Muscle layer of duodenum (tissue), 2 donors: ENCODE measurements around the gene PGLYRP4.
"Not testable (repeated sequence)": the region's sequence is repeated elsewhere in the genome, so short reads cannot be mapped to it uniquely, and the experiment has no call there.

Experiments
- H3K27ac ChIP-seq: one replicate; pipeline ENCODE4 v1.7.0; 2013; ENCODE audit warnings: mild to moderate bottlenecking, low read length
- H3K27me3 ChIP-seq: one replicate; pipeline ENCODE4 v1.7.0; 2013; ENCODE audit warnings: low read depth, mild to moderate bottlenecking, control low read depth, low read length
- H3K36me3 ChIP-seq, 2 donors: one replicate each; pipeline ENCODE4 v1.7.0; 2013; ENCODE audit warnings: low read length in 2 of 2, control low read depth in 1 of 2, mild to moderate bottlenecking in 1 of 2; ENCODE audit not compliant: insufficient read depth in 2 of 2, control insufficient read depth in 1 of 2
- H3K4me1 ChIP-seq, 2 donors: one replicate each; pipeline ENCODE4 v1.7.0; 2013; ENCODE audit warnings: low read length in 2 of 2, mild to moderate bottlenecking in 2 of 2, control low read depth in 1 of 2, moderate library complexity in 1 of 2; ENCODE audit not compliant: insufficient read depth in 2 of 2, control insufficient read depth in 1 of 2
- H3K4me3 ChIP-seq, 2 donors: one replicate each; pipeline ENCODE4 v1.7.0; 2013; ENCODE audit warnings: low read length in 2 of 2, low read depth in 1 of 2, mild to moderate bottlenecking in 1 of 2
- H3K9me3 ChIP-seq, 2 donors: one replicate each; pipeline ENCODE4 v1.7.0; 2013; ENCODE audit warnings: low read length in 2 of 2, control low read depth in 1 of 2, mild to moderate bottlenecking in 1 of 2; ENCODE audit not compliant: control insufficient read depth in 1 of 2
- donor health status: healthy.

The PGLYRP4 gene

GRCh38 chr1:153316013-153316412 is 32.6 kb downstream of the PGLYRP4 start:
- H3K4me3 ChIP-seq, H3K9me3 ChIP-seq, H3K27me3 ChIP-seq, H3K27ac ChIP-seq, H3K36me3 ChIP-seq, H3K4me1 ChIP-seq: not testable (repeated sequence)

- not testable (repeated sequence) for H3K9me3 ChIP-seq, H3K27ac ChIP-seq, H3K4me3 ChIP-seq, H3K36me3 ChIP-seq, H3K4me1 ChIP-seq, H3K27me3 ChIP-seq
Measured at GRCh38 chr1:153314388-153314787, 34.3 kb downstream of the PGLYRP4 start.

- Histone ChIP-seq H3K4me3 (no peak overlapping the region), H3K9me3 (no peaks in the 10 kb centered on the region), H3K27me3 (no peaks in the 10 kb centered on the region), H3K27ac (no peak overlapping the region), H3K36me3 (no peaks in the 10 kb centered on the region), H3K4me1 (no peaks in the 10 kb centered on the region)
Measured at GRCh38 chr1:153313288-153313687, 35.4 kb downstream of the PGLYRP4 start.

- Histone ChIP-seq H3K36me3 (no peaks in the 10 kb centered on the region), H3K27ac (no peak within 1 kb of the TSS)
Measured at GRCh38 chr1:153312570-153313186, 36.0 kb downstream of the PGLYRP4 start, which contains the start of gene PGLYRP3. PGLYRP3 (minus strand) TSS chr1:153312952; CDS start chr1:153310665, 2,287 bp downstream.

GRCh38 chr1:153310526-153310925 is 38.1 kb downstream of the PGLYRP4 start:
- H3K9me3 ChIP-seq, result no peaks in the 10 kb centered on the region

More at GRCh38 chr1:153312570-153313186, 36.0 kb downstream of the PGLYRP4 start, which contains the start of gene PGLYRP3:
- Histone ChIP-seq H3K27me3 (no peaks in the 10 kb centered on the region), H3K4me3 (no peak within 1 kb of the TSS), H3K4me1 (no peaks in the 10 kb centered on the region), H3K9me3 (no peaks in the 10 kb centered on the region)

GRCh38 chr1:153309441-153309840 is 39.2 kb downstream of the PGLYRP4 start:
- H3K4me3 ChIP-seq, result no peak overlapping the region
- no peaks in the 10 kb centered on the region for H3K4me1 ChIP-seq
- H3K9me3 ChIP-seq, result no peaks in the 10 kb centered on the region
- H3K27me3 ChIP-seq, result no peaks in the 10 kb centered on the region
- no peaks in the 10 kb centered on the region for H3K36me3 ChIP-seq
- H3K27ac ChIP-seq, result no peak overlapping the region

More at GRCh38 chr1:153310526-153310925, 38.1 kb downstream of the PGLYRP4 start:
- no peaks in the 10 kb centered on the region for H3K36me3 ChIP-seq
- H3K27me3 ChIP-seq, result no peaks in the 10 kb centered on the region
- H3K27ac ChIP-seq, result no peak overlapping the region
- H3K4me3 ChIP-seq, result no peak overlapping the region
- H3K4me1 ChIP-seq, result no peaks in the 10 kb centered on the region

- Histone ChIP-seq H3K4me3 (no peak overlapping the region), H3K36me3 (no peaks in the 10 kb centered on the region), H3K9me3 (no peaks in the 10 kb centered on the region), H3K4me1 (no peaks in the 10 kb centered on the region), H3K27ac (no peak overlapping the region), H3K27me3 (no peaks in the 10 kb centered on the region)
Measured at GRCh38 chr1:153308540-153308939, 40.1 kb downstream of the PGLYRP4 start.

GRCh38 chr1:153307221-153307600 is 41.4 kb downstream of the PGLYRP4 start:
- Histone ChIP-seq H3K4me1 (no peaks in the 10 kb centered on the region), H3K36me3 (no peaks in the 10 kb centered on the region), H3K27me3 (no peaks in the 10 kb centered on the region), H3K27ac (no peak overlapping the region), H3K9me3 (no peaks in the 10 kb centered on the region), H3K4me3 (no peak overlapping the region)

- H3K27ac ChIP-seq, result no peak overlapping the region
- H3K9me3 ChIP-seq, result no peaks in the 10 kb centered on the region
- no peaks in the 10 kb centered on the region for H3K27me3 ChIP-seq
- no peaks in the 10 kb centered on the region for H3K36me3 ChIP-seq
- no peak overlapping the region for H3K4me3 ChIP-seq
- H3K4me1 ChIP-seq, result no peaks in the 10 kb centered on the region
Measured at GRCh38 chr1:153306303-153307220, 42.1 kb downstream of the PGLYRP4 start.

- Histone ChIP-seq H3K4me1 (no peaks in the 10 kb centered on the region), H3K27ac (no peak overlapping the region)
Measured at GRCh38 chr1:153305682-153306081, 43.0 kb downstream of the PGLYRP4 start.

GRCh38 chr1:153302308-153302707 is 46.3 kb downstream of the PGLYRP4 start:
- no peaks in the 10 kb centered on the region for H3K36me3 ChIP-seq
- no peaks in the 10 kb centered on the region for H3K9me3 ChIP-seq
- no peak overlapping the region for H3K4me3 ChIP-seq
- H3K27ac ChIP-seq, result no peak overlapping the region
- no peaks in the 10 kb centered on the region for H3K4me1 ChIP-seq
- no peaks in the 10 kb centered on the region for H3K27me3 ChIP-seq

More at GRCh38 chr1:153305682-153306081, 43.0 kb downstream of the PGLYRP4 start:
- Histone ChIP-seq H3K4me3 (no peak overlapping the region), H3K27me3 (no peaks in the 10 kb centered on the region), H3K9me3 (no peaks in the 10 kb centered on the region), H3K36me3 (no peaks in the 10 kb centered on the region)
